PFSK-1 (cell line): Measurements from ENCODE around the gene LRP6.

Experiments used
- TAF1 ChIP-seq: IDR thresholded peaks from 2 replicates; pipeline ENCODE4 v1.6.1; 2012; ENCODE audit warnings: low read length, control low read depth, borderline replicate concordance; ENCODE audit not compliant: insufficient read depth
- TF ChIP-seq, protein P1 (sequence below), 2 experiments: IDR thresholded peaks; 2 replicates each; pipeline versions ENCODE4 v1.6.1 to v1.8.0; 2011 to 2012; ENCODE audit warnings: low read depth in 2 of 2, low read length in 2 of 2, control low read depth in 1 of 2, inconsistent platforms in 1 of 2, mild to moderate bottlenecking in 1 of 2, moderate library complexity in 1 of 2; ENCODE audit not compliant: insufficient read depth in 1 of 2

DNA sequence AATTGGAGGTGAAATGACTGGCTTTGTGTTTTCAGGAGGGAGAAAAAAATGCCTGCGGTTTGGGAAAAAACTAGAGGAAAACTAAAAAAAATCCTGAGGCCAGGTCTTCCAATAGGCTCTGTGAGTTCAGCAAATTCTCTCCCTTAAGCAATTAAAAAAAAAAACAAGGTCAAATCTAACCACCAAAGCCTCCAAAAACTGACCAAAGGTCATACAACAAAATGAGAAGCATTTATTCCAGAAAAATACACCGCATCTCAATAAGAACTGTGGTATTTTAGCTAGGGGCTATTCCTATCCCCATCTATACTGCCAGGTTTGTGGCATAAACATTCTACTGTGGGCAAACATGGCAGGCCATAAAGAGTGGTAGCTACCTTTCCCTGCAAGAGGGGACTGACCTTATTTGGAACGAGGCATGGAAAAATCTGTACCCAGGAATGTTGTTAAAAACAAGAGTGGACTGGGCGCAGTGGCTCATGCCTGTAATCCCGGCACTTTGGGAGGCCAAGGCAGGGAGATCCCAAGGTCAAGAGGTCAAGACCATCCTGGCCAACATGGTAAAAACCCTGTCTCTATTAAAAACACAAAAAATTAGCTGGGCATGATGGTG lies 60.0 kb downstream of the LRP6 start:
- TF ChIP-seq, protein P1, sequence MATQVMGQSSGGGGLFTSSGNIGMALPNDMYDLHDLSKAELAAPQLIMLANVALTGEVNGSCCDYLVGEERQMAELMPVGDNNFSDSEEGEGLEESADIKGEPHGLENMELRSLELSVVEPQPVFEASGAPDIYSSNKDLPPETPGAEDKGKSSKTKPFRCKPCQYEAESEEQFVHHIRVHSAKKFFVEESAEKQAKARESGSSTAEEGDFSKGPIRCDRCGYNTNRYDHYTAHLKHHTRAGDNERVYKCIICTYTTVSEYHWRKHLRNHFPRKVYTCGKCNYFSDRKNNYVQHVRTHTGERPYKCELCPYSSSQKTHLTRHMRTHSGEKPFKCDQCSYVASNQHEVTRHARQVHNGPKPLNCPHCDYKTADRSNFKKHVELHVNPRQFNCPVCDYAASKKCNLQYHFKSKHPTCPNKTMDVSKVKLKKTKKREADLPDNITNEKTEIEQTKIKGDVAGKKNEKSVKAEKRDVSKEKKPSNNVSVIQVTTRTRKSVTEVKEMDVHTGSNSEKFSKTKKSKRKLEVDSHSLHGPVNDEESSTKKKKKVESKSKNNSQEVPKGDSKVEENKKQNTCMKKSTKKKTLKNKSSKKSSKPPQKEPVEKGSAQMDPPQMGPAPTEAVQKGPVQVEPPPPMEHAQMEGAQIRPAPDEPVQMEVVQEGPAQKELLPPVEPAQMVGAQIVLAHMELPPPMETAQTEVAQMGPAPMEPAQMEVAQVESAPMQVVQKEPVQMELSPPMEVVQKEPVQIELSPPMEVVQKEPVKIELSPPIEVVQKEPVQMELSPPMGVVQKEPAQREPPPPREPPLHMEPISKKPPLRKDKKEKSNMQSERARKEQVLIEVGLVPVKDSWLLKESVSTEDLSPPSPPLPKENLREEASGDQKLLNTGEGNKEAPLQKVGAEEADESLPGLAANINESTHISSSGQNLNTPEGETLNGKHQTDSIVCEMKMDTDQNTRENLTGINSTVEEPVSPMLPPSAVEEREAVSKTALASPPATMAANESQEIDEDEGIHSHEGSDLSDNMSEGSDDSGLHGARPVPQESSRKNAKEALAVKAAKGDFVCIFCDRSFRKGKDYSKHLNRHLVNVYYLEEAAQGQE (IDR thresholded peaks at IDR 0.05; ENCODE audit: insufficient read depth in 1 of 2, low read depth in 2 of 2, low read length in 2 of 2): no peak
- no peak for TF ChIP-seq TAF1
